H1 (cell line): ENCODE results near the gene ARHGEF10L. TPM values are rescaled to one million over a fixed set of nuclear protein-coding genes. Genes with fewer than 3 reads are reported as not detected.

Experiments
- CTCF ChIA-PET: fragments of 300-600 bp; sonication (Branson Sonifier 250); formaldehyde crosslinking; loops from one replicate; lab custom pipeline; 2021; ENCODE audit not compliant: partially characterized antibody; lab: Charles Lee
- POLR2A ChIA-PET: fragments of 300-600 bp; sonication (Branson Sonifier 250); formaldehyde crosslinking; loops from one replicate; lab custom pipeline; 2021; ENCODE audit warnings: inconsistent platforms; ENCODE audit not compliant: partially characterized antibody; lab: Charles Lee
- DNase-seq, 2 experiments: peaks; one replicate each; pipeline versions ENCODE4 v3.0.0 to v3.0.0-alpha.2; 2010 to 2022; ENCODE audit warnings: low spot score in 2 of 2, low read depth in 1 of 2, mixed read lengths in 1 of 2
- FAIRE-seq: peaks from 2 replicates; lab custom pipeline; 2011; peaks lifted over from hg19 to GRCh38; lab: Jason Lieb, UNC
- H2AFZ ChIP-seq: 2 replicates; pipeline ENCODE4 v1.8.1; 2012; ENCODE audit warnings: low read length, inconsistent platforms
- H2AK5ac ChIP-seq: 2 replicates; pipeline ENCODE4 v1.6.1; 2013; ENCODE audit warnings: low read depth, low read length
- H2BK120ac ChIP-seq: replicated peaks from 2 replicates; pipeline ENCODE3; 2013; ENCODE audit warnings: low read depth, low read length, inconsistent platforms
- H2BK12ac ChIP-seq: 2 replicates; pipeline ENCODE4 v1.6.1; 2013; ENCODE audit warnings: low read depth, low read length
- H2BK15ac ChIP-seq: 2 replicates; pipeline ENCODE4 v1.6.1; 2013; ENCODE audit warnings: low read length
- H2BK20ac ChIP-seq: 2 replicates; pipeline ENCODE4 v1.6.1; 2013; ENCODE audit warnings: low read length
- H2BK5ac ChIP-seq: 2 replicates; pipeline ENCODE4 v1.6.1; 2013; ENCODE audit warnings: low read depth, low read length
- H3K14ac ChIP-seq: 2 replicates; pipeline ENCODE4 v1.6.1; 2013; ENCODE audit warnings: inconsistent platforms; ENCODE audit not compliant: insufficient read length
- H3K18ac ChIP-seq: 2 replicates; pipeline ENCODE4 v1.6.1; 2013; ENCODE audit warnings: low read length; ENCODE audit errors: extremely low read depth
- H3K23ac ChIP-seq: 2 replicates; pipeline ENCODE4 v1.6.1; 2013; ENCODE audit warnings: inconsistent platforms; ENCODE audit not compliant: insufficient read length
- H3K23me2 ChIP-seq: 2 replicates; pipeline ENCODE4 v1.6.1; 2013; ENCODE audit warnings: low read depth, low read length
- H3K27ac ChIP-seq: 2 replicates; pipeline ENCODE4 v1.6.1; 2011; ENCODE audit warnings: low read depth, low read length, inconsistent platforms
- H3K27me3 ChIP-seq, 4 experiments: replicated peaks in 1 of 4; 1 replicate in 1 of 4; 2 replicates in 3 of 4; pipeline versions ENCODE4 v1.6.1 to v1.8.1; 2011 to 2013; ENCODE audit warnings: low read length in 3 of 4, mild to moderate bottlenecking in 3 of 4, inconsistent platforms in 2 of 4, mixed read lengths in 2 of 4, moderate library complexity in 1 of 4; ENCODE audit not compliant: control insufficient read depth in 3 of 4, insufficient read depth in 3 of 4; ENCODE audit errors: extremely low read depth in 1 of 4
- H3K36me3 ChIP-seq, 4 experiments: 2 replicates each; pipeline versions ENCODE4 v1.6.1 to v1.8.1; 2011 to 2013; ENCODE audit warnings: mild to moderate bottlenecking in 4 of 4, low read length in 3 of 4, moderate library complexity in 2 of 4, control low read depth in 1 of 4, inconsistent platforms in 1 of 4; ENCODE audit not compliant: insufficient read depth in 4 of 4, control insufficient read depth in 2 of 4
- H3K4ac ChIP-seq: replicated peaks from 2 replicates; pipeline ENCODE3; 2013; ENCODE audit warnings: low read length, low read depth, mixed read lengths, inconsistent platforms; ENCODE audit not compliant: insufficient read length
- H3K4me1 ChIP-seq, 4 experiments: replicated peaks in 1 of 4; 1 replicate in 1 of 4; 2 replicates in 3 of 4; pipeline versions ENCODE4 v1.6.1 to v1.8.1; 2011 to 2013; ENCODE audit warnings: low read length in 3 of 4, inconsistent platforms in 2 of 4, mixed read lengths in 1 of 4; ENCODE audit not compliant: insufficient read depth in 4 of 4, control insufficient read depth in 3 of 4
- H3K4me2 ChIP-seq, 2 experiments: 2 replicates each; pipeline versions ENCODE4 v1.6.1 to v1.8.1; 2011 to 2013; ENCODE audit warnings: low read depth in 2 of 2, low read length in 2 of 2, control low read depth in 1 of 2, inconsistent platforms in 1 of 2, mild to moderate bottlenecking in 1 of 2; ENCODE audit not compliant: insufficient read depth in 1 of 2
- H3K4me3 ChIP-seq, 4 experiments: fragments of 200-600, 300-600 bp in 1 of 4; sonication (generic), shearing (Covaris generic), sonication (Bioruptor Twin) in 1 of 4; 2 replicates each; pipeline versions ENCODE4 v1.5.1 to v1.8.1; 2011 to 2016; ENCODE audit warnings: low read length in 4 of 4, low read depth in 3 of 4, control low read depth in 2 of 4, inconsistent platforms in 2 of 4, mild to moderate bottlenecking in 2 of 4, mixed read lengths in 1 of 4, moderate library complexity in 1 of 4; ENCODE audit not compliant: insufficient read depth in 2 of 4; ENCODE audit errors: extremely low read depth in 1 of 4
- H3K56ac ChIP-seq: replicated peaks from 2 replicates; pipeline ENCODE3; 2013; ENCODE audit warnings: low read depth, mild to moderate bottlenecking, mixed read lengths, low read length, inconsistent platforms; ENCODE audit not compliant: insufficient read length
- H3K79me1 ChIP-seq: 2 replicates; pipeline ENCODE4 v1.6.1; 2013; ENCODE audit warnings: low read depth, low read length, control low read depth
- H3K79me2 ChIP-seq, 2 experiments: 2 replicates each; pipeline versions ENCODE4 v1.6.1 to v1.8.1; 2012 to 2013; ENCODE audit warnings: low read length in 2 of 2, mild to moderate bottlenecking in 2 of 2, inconsistent platforms in 1 of 2; ENCODE audit not compliant: insufficient read depth in 2 of 2, control insufficient read depth in 1 of 2
- H3K9ac ChIP-seq, 4 experiments: replicated peaks in 1 of 4; 1 replicate in 1 of 4; 2 replicates in 3 of 4; pipeline versions ENCODE4 v1.6.1 to v1.8.1; 2011 to 2013; ENCODE audit warnings: low read depth in 3 of 4, low read length in 3 of 4, control low read depth in 2 of 4, mild to moderate bottlenecking in 2 of 4, moderate library complexity in 2 of 4, inconsistent platforms in 1 of 4; ENCODE audit errors: extremely low read depth in 1 of 4
- H3K9me3 ChIP-seq, 2 experiments: 2 replicates each; pipeline versions ENCODE4 v1.6.1 to v1.8.1; 2012 to 2013; ENCODE audit warnings: mild to moderate bottlenecking in 2 of 2, moderate library complexity in 2 of 2, control low read depth in 1 of 2, inconsistent platforms in 1 of 2, low read depth in 1 of 2, low read length in 1 of 2, mixed read lengths in 1 of 2; ENCODE audit not compliant: insufficient read depth in 2 of 2
- H4K20me1 ChIP-seq, 2 experiments: replicated peaks in 1 of 2; 2 replicates each; pipeline versions ENCODE3 to v1.8.1; 2011 to 2013; ENCODE audit warnings: inconsistent platforms in 2 of 2, low read length in 2 of 2, mild to moderate bottlenecking in 1 of 2; ENCODE audit not compliant: insufficient read depth in 2 of 2, control insufficient read depth in 1 of 2
- H4K5ac ChIP-seq: 2 replicates; pipeline ENCODE4 v1.6.1; 2013; ENCODE audit warnings: low read length, low read depth, mixed read lengths, inconsistent platforms; ENCODE audit not compliant: insufficient read length
- H4K8ac ChIP-seq: 2 replicates; pipeline ENCODE4 v1.8.0; 2013; ENCODE audit warnings: mild to moderate bottlenecking, moderate library complexity, low read length, inconsistent platforms; ENCODE audit not compliant: insufficient read depth; ENCODE audit errors: extremely low read depth
- H4K91ac ChIP-seq: replicated peaks from 2 replicates; pipeline ENCODE3; 2013; ENCODE audit warnings: low read length, mixed read lengths, inconsistent platforms; ENCODE audit not compliant: insufficient read length
- CBX8 ChIP-seq: fragments of 300-800, 300-1000 bp; sonication (generic); IDR thresholded peaks from 2 replicates; pipeline ENCODE4 v1.7.1; 2016; ENCODE audit warnings: low read depth, low read length, borderline replicate concordance
- CREB1 ChIP-seq: IDR thresholded peaks from 2 replicates; pipeline ENCODE4 v1.6.1; 2012; ENCODE audit warnings: inconsistent platforms
- EP300 ChIP-seq, 2 experiments: IDR thresholded peaks; 1 replicate in 1 of 2; 2 replicates in 1 of 2; pipeline ENCODE4 v1.6.1; 2011 to 2012; ENCODE audit warnings: low read depth in 2 of 2, low read length in 2 of 2, mild to moderate bottlenecking in 2 of 2, borderline replicate concordance in 1 of 2, inconsistent platforms in 1 of 2, moderate library complexity in 1 of 2
- HDAC2 ChIP-seq, 2 experiments: fragments of 300-600 bp in 1 of 2; sonication (generic) in 1 of 2; IDR thresholded peaks; 2 replicates each; pipeline ENCODE4 v1.6.1; 2011 to 2012; ENCODE audit warnings: low read depth in 2 of 2, low read length in 2 of 2, mild to moderate bottlenecking in 2 of 2, moderate library complexity in 2 of 2, borderline replicate concordance in 1 of 2, inconsistent platforms in 1 of 2
- JUND ChIP-seq: IDR thresholded peaks from 2 replicates; pipeline ENCODE4 v1.6.1; 2011; ENCODE audit warnings: mild to moderate bottlenecking, improper control_type of control experiment, low read length
- MAFK ChIP-seq: IDR thresholded peaks from 2 replicates; pipeline ENCODE4 v1.6.1; 2012; ENCODE audit warnings: low read depth, mild to moderate bottlenecking, improper control_type of control experiment, low read length
- POLR2AphosphoS5 ChIP-seq: IDR thresholded peaks from 2 replicates; pipeline ENCODE4 v1.6.1; 2011; ENCODE audit warnings: low read depth, low read length
- SP1 ChIP-seq: IDR thresholded peaks from 2 replicates; pipeline ENCODE4 v1.6.1; 2011; ENCODE audit warnings: low read depth, low read length
- SUZ12 ChIP-seq: fragments of 200-600 bp; sonication (generic); IDR thresholded peaks from 2 replicates; pipeline ENCODE4 v1.6.1; 2012; ENCODE audit warnings: mild to moderate bottlenecking, inconsistent platforms, low read length, moderate library complexity, mixed read lengths
- TEAD4 ChIP-seq: IDR thresholded peaks from 2 replicates; pipeline ENCODE4 v1.6.1; 2012; ENCODE audit warnings: low read depth, low read length, inconsistent platforms, mixed read lengths
- polyA plus RNA-seq, 7 experiments: library from polyadenylated mRNA; depleted of rRNA in 3 of 7; stranded (reverse) in 5 of 7; unstranded in 2 of 7; fragments of >200 nt in 5 of 7; fragments of 200-250 nt in 2 of 7; gene quantifications; 1 replicate in 5 of 7; 2 replicates in 1 of 7; 4 replicates in 1 of 7; pipeline versions ENCODE4 v1.2.1 to v1.2.3, GENCODE V29; 2011 to 2013; ENCODE audit warnings: missing spikeins in 2 of 7, mixed read lengths in 2 of 7
- total RNA-seq: library from RNA; stranded (reverse); fragmentation: NEBNext Ultra II Directional; extraction: Animal tissue kit (Norgen Biotek cat#: 25700); gene quantifications from 2 replicates; pipeline ENCODE4 v1.2.1, GENCODE V29; 2021

The ARHGEF10L gene
- total and polyA plus RNA-seq, 2 of the 8 experiments (the other 6 are each of a cell fraction or from before 2014, with no cell fraction given): 33.6 to 39.6 TPM

DNA sequence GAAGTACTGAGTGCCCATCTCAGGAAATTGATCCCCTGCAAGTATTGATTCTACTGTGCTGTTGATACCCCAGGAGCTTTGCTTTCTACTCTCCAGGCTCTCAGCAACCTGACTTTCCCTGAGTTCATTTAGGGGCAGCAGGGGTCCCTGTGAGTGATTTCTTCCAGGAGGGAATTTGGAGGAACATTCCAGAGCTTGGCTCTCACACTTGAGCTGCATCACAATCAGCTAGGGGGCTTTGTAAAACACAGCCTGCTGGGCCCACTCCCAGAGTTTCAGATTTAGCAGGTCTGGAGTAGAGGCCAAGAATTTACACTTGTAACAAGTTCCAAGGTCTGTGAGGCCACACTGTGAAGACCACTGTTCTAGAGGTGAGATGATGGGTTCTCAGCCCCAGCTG is 199.6 kb downstream of the ARHGEF10L start:
- FAIRE-seq: peak; percentile 32
- Histone ChIP-seq H3K4me3 (no peak overlapping the region), H2AK5ac (no peak overlapping the region), H3K23me2 (no peaks in the 10 kb centered on the region), H3K14ac (no peak overlapping the region), H3K4me2 (no peak overlapping the region), H3K79me1 (no peaks in the 10 kb centered on the region), H4K91ac (no peak overlapping the region), H2BK5ac (no peak overlapping the region), H3K56ac (no peak overlapping the region), H2BK12ac (no peak overlapping the region), H3K79me2 (no peaks in the 10 kb centered on the region), H3K18ac (no peak overlapping the region), H2BK120ac (no peak overlapping the region), H3K9me3 (no peaks in the 10 kb centered on the region), H4K8ac (no peak overlapping the region), H2BK20ac (no peak overlapping the region), H4K5ac (no peak overlapping the region), H3K23ac (no peak overlapping the region), H4K20me1 (no peaks in the 10 kb centered on the region), H3K9ac (no peak overlapping the region), H3K4me1 (peaks cover 0 to 7% (median 1%) of the 10 kb centered on the region in 4 experiments; a peak in 5 of 7 replicates), H3K27ac (no peak overlapping the region), H3K4ac (no peak overlapping the region), H3K36me3 (no peaks in the 10 kb centered on the region), H3K27me3 (no peaks in the 10 kb centered on the region), H2BK15ac (no peak overlapping the region), H2AFZ (no peak overlapping the region)
- TF ChIP-seq JUND (0 out of 2 replicates have a peak, but pooled peaks have one; percentile 29), SUZ12 (no peak), MAFK (no peak), CREB1 (no peak), POLR2AphosphoS5 (no peak), CBX8 (no peak), EP300 (IDR thresholded peaks at IDR 0.05; ENCODE audit: borderline replicate concordance in 1 of 2, low read depth in 2 of 2, low read length in 2 of 2) (no peak), SP1 (peak; percentile 32; the same call in 1 of the 2 replicates), TEAD4 (peak; percentile 77), HDAC2 (IDR thresholded peaks at IDR 0.05; ENCODE audit: borderline replicate concordance in 1 of 2, low read depth in 2 of 2, low read length in 2 of 2) (peak in 1 of 2 experiments; percentile 63; a peak in 1 of 4 replicates)
- DNase-seq: no peak
- CTCF ChIA-PET: interaction anchor here (0.7 to 4.1 kb wide), 14 partner anchors 9 to 287 kb away, joined by 3 to 26 read pairs (median 4); no protein-coding TSS in a partner anchor
- POLR2A ChIA-PET: interaction anchor here (1.2 kb wide), 1 partner anchor 49 kb away, joined by 3 read pairs; no protein-coding TSS in a partner anchor
